H1 (cell line): Measurements from ENCODE around the gene SCNN1B.

Experiments used
- BACH1 ChIP-seq: IDR thresholded peaks from 2 replicates; pipeline ENCODE4 v1.6.1; 2012; ENCODE audit warnings: low read length, improper control_type of control experiment
- BRCA1 ChIP-seq: IDR thresholded peaks from 2 replicates; pipeline ENCODE4 v1.6.1; 2012; ENCODE audit warnings: low read depth, low read length, improper control_type of control experiment
- CBX8 ChIP-seq: fragments of 300-800, 300-1000 bp; sonication (generic); IDR thresholded peaks from 2 replicates; pipeline ENCODE4 v1.7.1; 2016; ENCODE audit warnings: low read depth, low read length, borderline replicate concordance
- GTF2F1 ChIP-seq: IDR thresholded peaks from 2 replicates; pipeline ENCODE4 v1.6.1; 2012; ENCODE audit warnings: low read depth, low read length, improper control_type of control experiment, borderline replicate concordance
- JUND ChIP-seq: IDR thresholded peaks from 2 replicates; pipeline ENCODE4 v1.6.1; 2011; ENCODE audit warnings: mild to moderate bottlenecking, improper control_type of control experiment, low read length
- MAFK ChIP-seq: IDR thresholded peaks from 2 replicates; pipeline ENCODE4 v1.6.1; 2012; ENCODE audit warnings: low read depth, mild to moderate bottlenecking, improper control_type of control experiment, low read length
- POLR2AphosphoS5 ChIP-seq: IDR thresholded peaks from 2 replicates; pipeline ENCODE4 v1.6.1; 2011; ENCODE audit warnings: low read depth, low read length
- YY1 ChIP-seq: IDR thresholded peaks from 2 replicates; pipeline ENCODE4 v1.6.1; 2011; ENCODE audit warnings: low read depth, mild to moderate bottlenecking, low read length
- TF ChIP-seq, protein P1 (sequence below), 3 experiments: IDR thresholded peaks; 1 replicate in 2 of 3; 2 replicates in 1 of 3; pipeline versions ENCODE4 v1.5.1 to v1.6.1; 2011; ENCODE audit warnings: low read length in 3 of 3, mild to moderate bottlenecking in 3 of 3, inconsistent platforms in 2 of 3, low read depth in 1 of 3, moderate library complexity in 1 of 3; ENCODE audit not compliant: insufficient read depth in 1 of 3; ENCODE audit errors: control extremely low read depth in 1 of 3

DNA sequence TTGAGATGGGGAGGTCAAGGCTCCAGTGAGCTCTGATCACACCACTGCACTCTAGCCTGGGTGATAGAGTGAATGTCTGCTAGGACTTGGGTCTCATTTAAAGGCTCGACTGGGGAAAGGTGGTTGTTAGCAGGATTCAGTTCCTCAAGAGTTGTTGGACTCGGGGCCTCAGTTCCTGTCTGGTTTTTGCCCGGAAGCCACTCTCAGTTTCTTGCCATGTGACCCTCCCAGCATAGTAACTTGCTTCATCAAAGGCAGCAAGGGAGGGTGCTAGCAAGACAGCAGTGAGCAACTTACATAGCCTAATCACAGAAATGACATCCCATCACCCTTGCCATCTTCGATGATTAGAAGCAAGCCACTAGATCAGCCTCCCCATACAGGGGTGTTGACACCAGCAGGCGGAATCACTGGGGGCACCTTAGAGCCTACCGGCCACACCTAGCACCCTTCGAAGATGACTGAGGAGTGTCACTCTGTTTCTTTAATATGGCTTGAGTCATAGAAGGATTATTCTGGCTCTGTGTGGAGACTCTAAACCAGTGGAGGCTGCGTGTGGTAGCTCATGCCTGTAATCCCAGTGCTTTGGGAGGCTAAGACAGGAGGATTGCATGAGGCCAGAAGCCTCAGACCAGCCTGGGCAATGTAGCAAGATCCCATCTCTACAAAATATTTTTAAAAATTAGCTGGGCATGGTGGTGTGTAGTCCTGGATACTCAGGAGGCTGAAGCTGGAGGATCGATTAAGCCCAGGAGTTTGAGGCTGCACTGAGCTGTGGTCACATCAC is 13.2 kb upstream of the SCNN1B start:
- no peak for TF ChIP-seq POLR2AphosphoS5
- TF ChIP-seq, protein P1, sequence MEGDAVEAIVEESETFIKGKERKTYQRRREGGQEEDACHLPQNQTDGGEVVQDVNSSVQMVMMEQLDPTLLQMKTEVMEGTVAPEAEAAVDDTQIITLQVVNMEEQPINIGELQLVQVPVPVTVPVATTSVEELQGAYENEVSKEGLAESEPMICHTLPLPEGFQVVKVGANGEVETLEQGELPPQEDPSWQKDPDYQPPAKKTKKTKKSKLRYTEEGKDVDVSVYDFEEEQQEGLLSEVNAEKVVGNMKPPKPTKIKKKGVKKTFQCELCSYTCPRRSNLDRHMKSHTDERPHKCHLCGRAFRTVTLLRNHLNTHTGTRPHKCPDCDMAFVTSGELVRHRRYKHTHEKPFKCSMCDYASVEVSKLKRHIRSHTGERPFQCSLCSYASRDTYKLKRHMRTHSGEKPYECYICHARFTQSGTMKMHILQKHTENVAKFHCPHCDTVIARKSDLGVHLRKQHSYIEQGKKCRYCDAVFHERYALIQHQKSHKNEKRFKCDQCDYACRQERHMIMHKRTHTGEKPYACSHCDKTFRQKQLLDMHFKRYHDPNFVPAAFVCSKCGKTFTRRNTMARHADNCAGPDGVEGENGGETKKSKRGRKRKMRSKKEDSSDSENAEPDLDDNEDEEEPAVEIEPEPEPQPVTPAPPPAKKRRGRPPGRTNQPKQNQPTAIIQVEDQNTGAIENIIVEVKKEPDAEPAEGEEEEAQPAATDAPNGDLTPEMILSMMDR (IDR thresholded peaks at IDR 0.05; ENCODE audit: control extremely low read depth in 1 of 3, insufficient read depth in 1 of 3, low read depth in 1 of 3, low read length in 3 of 3): no peak
- no peak for TF ChIP-seq MAFK
- no peak for TF ChIP-seq JUND
- no peak for TF ChIP-seq GTF2F1
- no peak for TF ChIP-seq BACH1
- no peak for TF ChIP-seq CBX8
- no peak for TF ChIP-seq YY1
- TF ChIP-seq BRCA1: no peak
